ENCODE data around the gene KRABD2.
A peak's percentile ranks its signal among the peaks of the same experiment; 100 is the strongest.
"Not testable (repeated sequence)": the region's sequence is repeated elsewhere in the genome, so short reads cannot be mapped to it uniquely, and the experiment has no call there.

The KRABD2 gene

GRCh38 chr17:8392674-8393469 lies 16.4 kb upstream of the KRABD2 start:
- DNase-seq (ENCODE audit: low read depth) = no peak

GRCh38 chr17:8392274-8392673 lies 15.8 kb upstream of the KRABD2 start:
- no peak for DNase-seq (ENCODE audit: low read depth)

- DNase-seq (ENCODE audit: low read depth) = no peak
These were observed 15.2 kb upstream of the KRABD2 start for GRCh38 chr17:8391711-8392110.

GRCh38 chr17:8387914-8388651 lies 11.6 kb upstream of the KRABD2 start:
- no peak for DNase-seq (ENCODE audit: low read depth)

- no peak for DNase-seq (ENCODE audit: low read depth)
These were observed 10.3 kb upstream of the KRABD2 start for GRCh38 chr17:8386841-8387240.

- no peak for DNase-seq (ENCODE audit: low read depth)
These were observed 8.4 kb upstream of the KRABD2 start for GRCh38 chr17:8384801-8385378.

- DNase-seq (ENCODE audit: low read depth) = peak; percentile 91
These were observed 6.8 kb upstream of the KRABD2 start, which contains the start of gene RPL26 for GRCh38 chr17:8383143-8383822. RPL26 (minus strand) TSS chr17:8383193; CDS start chr17:8382310, 883 bp downstream.

GRCh38 chr17:8382880-8383142 lies 6.3 kb upstream of the KRABD2 start:
- DNase-seq (ENCODE audit: low read depth) = no peak

GRCh38 chr17:8382052-8382879 lies 5.8 kb upstream of the KRABD2 start:
- DNase-seq (ENCODE audit: low read depth) = no peak

- no peak for DNase-seq (ENCODE audit: low read depth)
These were observed 3.5 kb upstream of the KRABD2 start for GRCh38 chr17:8380049-8380448.

- not testable (repeated sequence) for DNase-seq (ENCODE audit: low read depth)
These were observed 1.6 kb upstream of the KRABD2 start for GRCh38 chr17:8378117-8378516.

- DNase-seq (ENCODE audit: low read depth) = no peak
These were observed 918 bp upstream of the KRABD2 start for GRCh38 chr17:8377422-8377821.

- no peak for DNase-seq (ENCODE audit: low read depth)
These were observed 705 bp downstream of the KRABD2 start for GRCh38 chr17:8375738-8376259.

- not testable (repeated sequence) for DNase-seq (ENCODE audit: low read depth)
These were observed 2.6 kb downstream of the KRABD2 start for GRCh38 chr17:8373856-8374255.

GRCh38 chr17:8372422-8372821 lies 4.1 kb downstream of the KRABD2 start:
- no peak for DNase-seq (ENCODE audit: low read depth)

- DNase-seq (ENCODE audit: low read depth) = no peak
These were observed 4.7 kb downstream of the KRABD2 start for GRCh38 chr17:8371786-8372185.

- DNase-seq (ENCODE audit: low read depth) = no peak
These were observed 6.6 kb downstream of the KRABD2 start for GRCh38 chr17:8369944-8370343.

GRCh38 chr17:8368193-8368592 lies 8.3 kb downstream of the KRABD2 start:
- no peak for DNase-seq (ENCODE audit: low read depth)

- no peak for DNase-seq (ENCODE audit: low read depth)
These were observed 10.3 kb downstream of the KRABD2 start for GRCh38 chr17:8366231-8366630.

GRCh38 chr17:8365143-8365542 lies 11.4 kb downstream of the KRABD2 start:
- DNase-seq (ENCODE audit: low read depth) = no peak

GRCh38 chr17:8362651-8363332 lies 13.7 kb downstream of the KRABD2 start:
- DNase-seq (ENCODE audit: low read depth) = no peak

Data from activated gamma-delta T cell treated with anti-CD3 and anti-CD28 coated beads, Interleukin-2, amount 50 U/mL, for 16 hours (primary cell).